Fibroblast of skin of right biceps (primary cell): Measurements from ENCODE around the gene DDX41.

ENCODE experiments used
- DNase-seq: peaks from one replicate; pipeline ENCODE4 v3.0.0-alpha.2; 2013

The DDX41 gene

DNA sequence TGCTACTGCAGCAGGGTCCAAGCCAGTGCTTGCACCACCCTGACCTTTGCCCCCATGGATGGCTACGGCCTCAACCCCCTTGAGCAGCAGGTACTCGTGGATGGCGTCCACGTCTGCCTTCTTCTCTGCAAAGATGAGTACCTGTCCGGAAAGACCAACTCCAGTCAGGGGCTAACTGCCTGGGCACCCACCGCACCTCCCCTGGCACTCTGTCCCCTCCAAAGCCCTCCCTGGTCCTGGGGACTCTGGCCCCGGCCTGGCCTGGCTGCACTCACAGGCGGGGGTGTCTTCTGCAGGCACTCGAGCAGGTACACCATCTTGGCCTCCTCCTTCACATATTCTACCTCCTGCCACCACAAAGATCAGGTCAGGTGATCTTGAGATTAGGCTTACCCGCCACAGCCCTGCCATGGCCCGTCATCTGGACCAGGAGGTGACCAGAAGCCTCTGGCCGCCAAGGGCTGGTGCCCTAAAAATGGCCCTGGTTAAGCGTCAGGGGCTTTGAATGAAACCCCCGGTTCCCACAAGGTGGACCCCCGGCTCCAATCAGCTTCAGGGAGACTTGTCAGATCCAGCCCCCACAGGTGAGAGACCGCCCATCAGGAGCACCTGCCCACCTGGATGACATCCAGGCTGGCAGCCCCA lies 3.9 kb downstream of the DDX41 start:
- DNase-seq, result no peak

DNA sequence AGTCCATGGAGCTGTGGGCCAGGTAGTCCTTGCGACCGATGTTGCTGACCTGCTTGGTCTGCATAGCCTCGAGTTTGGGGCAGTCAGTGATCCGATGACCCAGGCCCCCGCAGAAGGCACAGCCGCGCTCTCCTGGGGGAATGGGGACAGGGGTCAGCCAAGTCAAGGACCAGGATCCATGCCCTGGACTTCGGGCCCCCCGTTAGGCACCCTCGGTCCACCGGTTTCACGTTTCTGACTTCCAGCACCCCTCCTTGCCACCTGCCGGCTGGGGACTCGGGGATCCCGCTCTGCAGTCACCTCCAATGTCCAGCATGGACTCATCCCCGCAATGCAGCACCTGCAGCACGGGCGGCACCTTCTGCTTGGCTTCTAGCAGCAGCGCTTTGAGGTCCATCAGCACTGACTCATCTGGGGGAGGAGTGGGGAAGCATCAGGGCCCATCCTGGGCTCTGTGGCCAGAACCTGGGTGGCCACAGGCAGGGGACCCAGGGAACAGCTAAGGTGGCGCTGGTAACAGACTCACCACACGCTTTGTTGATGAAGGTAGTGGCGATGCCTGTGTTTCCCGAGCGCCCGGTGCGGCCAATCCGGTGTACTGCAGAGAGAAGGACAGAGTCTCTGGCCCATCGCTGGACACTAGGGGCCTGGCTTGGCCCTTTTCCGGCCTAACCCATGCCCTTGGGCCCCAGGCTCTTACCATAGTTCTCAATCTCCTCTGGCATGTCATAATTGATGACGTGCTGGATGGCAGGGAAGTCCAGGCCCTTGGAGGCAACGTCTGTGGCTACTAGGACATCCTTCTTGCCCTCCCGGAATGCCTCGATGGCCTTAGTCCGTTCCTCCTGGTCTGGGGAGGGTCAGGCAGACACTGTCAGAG lies 4.7 kb downstream of the DDX41 start:
- DNase-seq, result no peak

DNA sequence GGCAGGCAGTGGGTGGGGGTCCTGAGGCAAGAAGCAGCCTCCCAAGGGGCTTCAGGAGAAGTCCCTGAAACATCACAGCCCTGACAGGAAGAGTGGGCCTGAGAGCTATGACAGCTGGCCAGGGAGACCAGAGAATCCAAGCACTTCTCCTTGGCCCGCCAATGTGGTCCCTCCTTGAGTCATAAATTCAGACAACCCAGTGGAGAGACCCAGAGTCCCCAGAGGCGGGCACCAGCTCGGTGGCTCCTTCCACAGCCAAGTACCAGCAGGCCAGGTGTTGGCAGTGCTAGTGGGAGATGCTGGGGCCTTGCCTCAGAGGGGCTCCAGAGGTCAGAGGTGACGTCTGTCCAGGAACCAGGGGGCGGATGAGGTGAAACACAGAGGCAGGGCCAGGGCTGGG lies 5.6 kb downstream of the DDX41 start:
- no peak for DNase-seq

DNA sequence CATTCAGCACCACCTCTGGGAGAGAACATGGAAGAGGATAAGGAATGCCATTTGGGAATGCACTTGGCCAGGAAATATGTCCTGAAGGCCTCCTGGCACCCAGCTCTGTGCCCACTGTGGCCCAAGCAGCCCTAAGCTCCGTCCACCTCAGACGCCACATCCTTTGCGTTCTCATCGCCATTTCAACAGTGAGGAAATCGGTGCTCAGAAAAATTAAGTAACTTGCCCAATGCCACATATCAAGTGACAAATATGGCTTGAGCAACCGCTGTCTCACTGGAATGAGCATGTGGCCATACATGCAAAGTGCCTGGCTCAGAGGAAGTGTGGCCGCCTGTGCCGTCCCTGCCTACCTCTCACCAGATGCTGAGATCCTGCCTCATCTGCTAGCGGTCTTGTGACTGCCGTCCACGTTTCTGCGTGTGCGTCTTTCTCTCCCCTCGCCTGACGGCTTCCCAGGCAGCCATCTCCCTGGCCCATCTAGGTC lies 6.2 kb downstream of the DDX41 start:
- DNase-seq, result no peak

DNA sequence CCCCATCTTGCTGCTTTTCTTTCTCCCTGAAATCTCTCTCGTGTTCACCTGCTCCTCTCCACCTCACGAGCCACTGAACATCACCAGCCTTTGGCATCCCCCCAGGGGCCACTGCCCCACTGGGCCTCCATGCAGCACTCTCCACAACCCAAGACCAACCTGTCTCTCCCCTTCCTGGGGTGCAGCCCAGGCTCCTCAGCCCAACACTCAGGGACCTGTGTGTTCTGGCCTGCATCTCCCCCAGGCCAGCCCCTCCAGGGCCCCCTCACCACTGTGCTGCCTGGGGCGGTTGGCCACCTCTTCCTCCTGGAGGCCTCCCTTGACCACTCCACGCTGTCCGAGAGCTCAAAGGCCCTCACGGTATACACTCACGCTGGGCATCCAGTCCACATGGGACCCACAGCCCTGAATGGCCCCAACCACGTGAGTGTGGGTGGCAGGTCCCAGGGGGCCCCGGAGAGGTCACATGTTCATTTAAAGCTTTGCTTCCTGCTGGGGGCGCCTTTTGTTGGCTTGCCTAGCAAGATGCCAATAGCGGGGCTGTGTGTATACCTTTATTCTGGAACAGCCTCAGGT lies 6.7 kb downstream of the DDX41 start:
- no peak for DNase-seq

DNA sequence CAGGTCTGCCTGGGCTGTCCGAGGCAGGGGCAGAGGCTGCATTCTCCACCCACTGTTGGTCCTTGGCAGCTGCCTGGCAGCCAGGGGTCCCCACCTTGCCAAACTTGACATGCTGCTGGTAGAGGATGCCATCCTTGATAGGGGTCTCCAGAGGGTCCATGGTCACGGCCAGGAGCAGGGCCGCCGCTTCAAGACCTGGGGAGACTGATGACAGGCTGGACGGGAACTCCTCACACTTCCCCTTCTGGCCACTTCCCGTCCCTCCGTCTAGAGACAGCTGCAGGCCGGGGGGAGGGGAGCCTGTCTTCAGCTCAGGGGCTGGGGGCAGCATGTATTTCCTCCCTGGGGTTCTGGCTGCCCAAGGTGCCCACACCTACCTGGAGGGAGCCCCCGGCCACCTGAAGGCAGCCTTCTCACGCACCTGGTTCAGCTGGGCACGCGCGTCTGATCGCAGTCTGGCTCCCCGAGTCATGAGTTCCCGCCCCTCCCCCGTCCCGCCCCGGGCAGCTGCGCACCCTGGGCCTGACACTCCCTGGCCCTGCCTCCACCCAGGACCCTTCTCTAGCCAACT lies 7.3 kb downstream of the DDX41 start, which contains the start of gene DOK3:
DOK3 (minus strand) TSS at position 446 of the 571 bp plus-strand sequence; CDS start at position 160, 286 bp downstream.
- DNase-seq, result no peak

DNA sequence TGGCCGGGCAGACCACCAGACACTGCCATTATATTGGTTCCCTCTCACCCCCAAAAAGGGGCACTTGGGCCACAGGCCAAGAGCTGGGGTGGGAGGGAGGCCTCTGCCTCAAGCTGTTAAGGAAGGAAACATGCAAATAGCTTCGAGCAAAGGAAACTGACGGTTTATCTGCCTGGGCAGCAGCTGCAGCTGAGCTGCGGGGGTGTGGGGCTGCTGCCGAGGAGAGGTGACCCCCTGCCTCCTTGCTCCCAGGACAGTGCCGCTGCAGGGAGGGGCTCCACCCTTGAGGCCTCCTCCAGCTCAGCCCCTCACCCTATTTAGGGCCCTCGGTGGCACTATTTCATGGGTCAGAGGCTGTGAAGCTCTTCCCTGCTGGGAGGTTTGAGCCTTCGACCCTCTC lies 7.9 kb downstream of the DDX41 start:
- no peak for DNase-seq

DNA sequence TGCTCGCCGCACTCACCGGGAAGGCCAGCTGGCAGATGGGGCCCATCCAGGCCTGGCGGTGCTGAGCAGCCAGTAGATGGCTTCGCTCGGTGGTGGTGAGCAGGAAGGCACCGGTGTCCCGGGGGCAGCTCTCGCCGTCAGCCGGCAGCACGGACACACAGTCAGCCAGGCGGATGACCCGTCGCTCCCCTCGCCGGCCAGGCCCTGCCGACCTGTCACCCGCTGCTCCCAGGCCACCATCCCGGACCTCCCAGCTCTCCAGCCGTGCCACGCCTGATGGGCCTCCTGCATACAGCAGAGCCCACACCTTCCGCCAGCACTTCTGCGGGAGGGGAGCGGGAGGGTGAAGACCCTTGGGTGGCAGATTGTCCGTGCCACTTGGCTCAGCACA lies 8.5 kb downstream of the DDX41 start:
- no peak for DNase-seq

DNA sequence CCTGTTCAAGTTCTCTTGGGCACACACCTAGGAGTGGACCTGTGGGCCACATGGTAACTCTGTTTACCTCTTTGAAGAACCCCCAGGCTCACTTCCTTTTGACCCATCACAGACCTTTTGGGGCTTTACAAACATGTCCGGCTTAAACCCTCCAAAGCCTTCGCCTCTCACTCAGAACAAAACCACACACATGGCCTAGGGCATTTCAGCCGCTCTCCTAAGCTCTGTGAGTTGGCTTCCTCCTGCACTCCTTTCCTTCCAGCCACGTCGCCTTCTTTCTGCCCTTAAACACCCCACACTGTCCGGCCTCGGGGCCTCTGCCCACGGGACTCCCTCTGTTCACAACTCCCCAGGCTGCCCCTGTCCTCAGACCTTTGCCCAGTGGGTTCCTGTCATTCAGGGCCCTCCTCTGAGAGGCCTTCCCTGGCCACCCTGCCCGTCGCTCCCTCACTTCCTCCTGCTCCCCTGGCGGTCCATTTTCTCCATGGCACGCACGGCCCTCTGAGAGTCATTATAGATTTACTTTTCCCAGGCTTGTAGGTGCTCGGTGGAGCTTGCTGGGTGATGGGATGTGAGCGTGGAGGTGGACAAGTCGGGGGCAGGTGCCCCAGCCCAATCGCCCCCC lies 9.1 kb downstream of the DDX41 start:
- DNase-seq, result no peak

DNA sequence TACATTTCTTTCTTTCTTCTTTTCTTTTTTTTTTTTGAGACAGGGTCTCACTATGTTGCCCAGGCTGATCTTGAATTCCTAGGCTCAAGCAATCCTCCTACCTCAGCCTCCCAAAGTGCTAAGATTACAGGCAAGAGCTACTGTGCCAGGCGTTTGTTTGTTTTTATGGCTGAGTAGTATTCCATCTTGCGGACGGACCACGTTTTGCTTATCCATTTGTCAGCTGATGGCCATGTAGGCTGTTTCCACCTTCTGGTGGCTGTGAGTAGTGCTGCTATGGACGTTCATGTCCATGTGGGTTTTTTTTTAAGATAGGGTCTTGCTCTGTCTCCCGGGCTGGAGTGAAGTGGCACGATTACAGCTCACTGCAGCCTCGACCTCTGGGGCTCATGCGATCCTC lies 9.6 kb downstream of the DDX41 start:
- DNase-seq, result peak; percentile 7

DNA sequence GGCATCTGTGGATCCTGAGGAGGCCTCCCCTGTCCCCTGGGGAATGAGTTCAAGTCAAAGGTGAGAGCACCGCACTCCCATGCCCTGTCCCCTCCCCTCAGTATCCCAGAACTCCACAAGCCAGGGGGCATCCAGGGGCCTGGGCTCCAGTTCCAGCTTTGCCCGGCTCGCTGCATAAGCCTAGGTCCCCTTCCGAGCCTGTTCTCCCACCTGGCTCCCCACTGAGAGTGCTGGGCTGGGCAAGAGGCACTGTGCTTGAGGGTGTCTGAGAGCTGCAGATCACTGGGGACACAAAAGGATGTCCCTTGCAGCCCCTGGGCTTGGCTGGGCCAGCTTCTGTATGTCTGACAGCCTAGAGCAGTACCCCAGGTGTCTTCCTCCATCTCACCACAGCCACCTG lies 11.7 kb downstream of the DDX41 start:
- DNase-seq, result no peak

DNA sequence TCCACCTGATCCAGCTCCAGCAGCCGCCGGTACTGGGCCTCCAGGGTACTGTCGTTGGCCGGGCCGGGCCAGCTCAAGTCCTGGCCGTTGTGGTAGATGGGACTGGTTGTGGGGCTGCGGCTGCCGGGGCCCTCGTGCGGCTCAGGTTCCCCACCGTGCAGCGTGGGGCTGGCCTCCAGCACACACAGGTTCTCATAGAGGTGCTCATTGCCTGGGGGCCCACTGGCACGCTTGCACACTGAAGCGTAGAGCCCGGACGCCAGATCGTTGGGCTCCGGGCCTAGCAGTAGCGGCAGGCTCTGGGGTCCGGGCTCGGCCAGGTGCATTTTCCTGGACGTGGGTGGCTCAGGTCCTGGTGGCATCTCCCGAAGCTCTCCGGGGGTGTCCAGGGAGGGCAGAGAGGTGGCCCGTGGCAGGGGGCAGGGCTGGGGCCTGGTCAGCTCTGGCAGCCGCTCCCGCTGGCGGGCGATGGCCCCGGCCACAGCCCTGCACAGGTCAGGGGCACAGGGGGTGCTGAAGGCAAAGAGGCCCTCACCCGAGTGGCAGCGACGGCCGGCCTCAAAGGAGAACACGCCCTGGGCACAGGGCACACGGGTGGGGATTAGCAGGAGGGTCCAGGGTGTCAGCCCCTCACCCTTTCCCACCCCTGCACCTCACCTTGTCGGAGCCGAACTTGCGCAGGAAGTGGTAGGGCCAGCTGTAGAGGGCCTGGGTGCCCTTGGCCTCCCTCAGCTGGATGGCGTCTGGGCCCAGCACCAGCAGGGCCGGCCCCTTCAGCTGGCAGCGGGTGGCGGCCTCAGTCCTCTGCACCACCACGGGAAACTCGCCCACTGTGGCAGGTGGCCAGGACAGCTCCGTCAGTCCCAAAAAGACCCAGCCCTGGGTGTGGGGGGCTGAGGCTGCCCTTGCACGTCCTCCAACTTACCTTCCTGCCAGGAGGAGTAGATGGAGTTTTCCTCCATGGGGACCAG lies 12.4 kb downstream of the DDX41 start:
- no peak for DNase-seq

DNA sequence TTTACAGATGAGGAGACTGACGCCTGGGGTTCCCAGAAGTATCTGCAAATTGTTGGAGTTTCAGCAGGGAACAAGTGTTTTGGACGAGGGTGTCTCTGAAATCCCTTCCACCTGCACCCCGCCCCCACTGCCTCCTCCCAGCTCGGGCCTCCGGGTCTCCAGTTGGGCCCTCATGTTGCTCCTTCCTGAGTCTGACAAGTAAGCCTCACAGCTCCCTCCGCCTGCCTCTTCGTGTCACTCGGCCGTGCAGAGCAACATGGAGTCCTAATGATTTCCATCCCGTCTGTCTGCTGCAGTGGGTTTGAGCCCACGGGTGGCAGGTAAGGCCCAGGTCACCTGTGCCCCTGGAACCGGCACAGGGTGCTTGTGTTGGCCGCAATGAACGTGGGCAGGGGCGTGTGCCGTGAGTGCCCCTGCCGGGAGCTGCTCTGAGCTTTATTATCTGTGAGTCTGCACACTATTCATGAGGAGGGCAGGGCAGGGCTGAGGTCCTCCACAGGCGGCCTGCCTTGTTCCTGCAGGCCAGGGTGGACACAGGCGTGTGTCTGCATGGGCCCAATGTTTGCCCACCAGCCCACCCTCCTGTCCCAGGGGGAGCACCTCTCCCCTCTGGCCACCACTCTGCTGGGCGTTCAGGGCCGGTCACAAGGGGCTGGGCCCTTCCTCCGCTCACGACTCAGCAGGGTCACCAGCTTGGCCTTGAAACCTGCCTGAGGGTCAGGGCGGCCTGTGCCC lies 13.2 kb downstream of the DDX41 start:
- DNase-seq, result no peak

DNA sequence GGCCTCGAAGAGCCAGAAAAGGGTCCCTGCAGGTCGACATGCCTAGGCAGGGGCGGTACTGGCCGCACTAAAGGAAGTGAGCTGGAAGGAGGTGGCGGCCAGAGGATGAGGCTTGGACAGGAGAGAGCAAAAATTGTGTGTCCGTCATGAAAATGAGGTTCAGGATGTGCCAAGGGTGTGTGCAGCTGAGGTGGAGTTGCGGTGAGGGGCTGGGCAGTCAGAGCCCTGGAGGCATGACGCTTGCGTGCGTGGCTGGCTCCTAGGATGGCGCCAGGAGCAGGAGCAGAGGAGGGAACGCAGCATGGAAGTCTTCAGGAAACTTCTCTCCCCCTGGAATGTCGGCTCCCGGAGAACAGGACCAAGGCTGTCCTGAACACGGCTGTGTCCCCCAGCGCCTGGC lies 13.9 kb downstream of the DDX41 start:
- no peak for DNase-seq

DNA sequence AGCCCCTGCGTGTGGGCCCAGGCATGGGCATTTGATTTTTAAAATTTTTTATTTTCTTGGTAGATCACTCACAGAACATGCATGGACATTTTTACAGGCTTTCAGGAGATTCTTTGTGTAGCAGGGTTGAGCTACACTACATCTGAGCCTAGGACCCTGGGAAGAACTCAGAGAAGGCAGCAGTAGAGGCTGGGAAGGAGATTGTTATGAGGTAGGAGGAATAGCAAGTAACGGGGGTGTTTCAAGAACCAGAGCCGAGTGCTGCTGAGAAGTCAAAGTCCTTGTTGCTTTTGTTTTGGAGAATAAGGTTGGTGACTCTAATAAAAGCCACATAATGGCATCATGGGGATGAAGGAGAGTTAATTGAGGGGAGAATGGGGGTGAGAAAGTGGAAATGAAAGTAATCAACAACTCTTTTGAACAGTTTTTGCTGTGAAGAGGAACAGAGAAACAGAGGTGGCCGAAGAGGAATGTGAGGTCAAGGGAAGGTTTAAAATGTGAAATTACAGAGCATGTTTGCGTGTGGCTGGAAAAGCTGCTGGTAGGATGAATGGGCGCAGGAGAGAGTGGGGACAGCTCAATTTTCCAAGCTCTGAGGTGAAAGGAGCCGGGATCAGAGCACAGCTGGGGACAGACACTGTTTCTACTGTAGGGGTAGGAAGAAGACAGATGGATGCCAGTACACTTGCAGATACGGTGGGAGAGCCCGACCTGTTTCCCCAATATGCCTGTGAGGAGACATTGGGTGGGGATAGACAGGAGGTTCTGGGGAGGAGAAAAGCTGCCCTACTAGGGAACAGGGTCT lies 14.7 kb downstream of the DDX41 start:
- DNase-seq, result no peak

DNA sequence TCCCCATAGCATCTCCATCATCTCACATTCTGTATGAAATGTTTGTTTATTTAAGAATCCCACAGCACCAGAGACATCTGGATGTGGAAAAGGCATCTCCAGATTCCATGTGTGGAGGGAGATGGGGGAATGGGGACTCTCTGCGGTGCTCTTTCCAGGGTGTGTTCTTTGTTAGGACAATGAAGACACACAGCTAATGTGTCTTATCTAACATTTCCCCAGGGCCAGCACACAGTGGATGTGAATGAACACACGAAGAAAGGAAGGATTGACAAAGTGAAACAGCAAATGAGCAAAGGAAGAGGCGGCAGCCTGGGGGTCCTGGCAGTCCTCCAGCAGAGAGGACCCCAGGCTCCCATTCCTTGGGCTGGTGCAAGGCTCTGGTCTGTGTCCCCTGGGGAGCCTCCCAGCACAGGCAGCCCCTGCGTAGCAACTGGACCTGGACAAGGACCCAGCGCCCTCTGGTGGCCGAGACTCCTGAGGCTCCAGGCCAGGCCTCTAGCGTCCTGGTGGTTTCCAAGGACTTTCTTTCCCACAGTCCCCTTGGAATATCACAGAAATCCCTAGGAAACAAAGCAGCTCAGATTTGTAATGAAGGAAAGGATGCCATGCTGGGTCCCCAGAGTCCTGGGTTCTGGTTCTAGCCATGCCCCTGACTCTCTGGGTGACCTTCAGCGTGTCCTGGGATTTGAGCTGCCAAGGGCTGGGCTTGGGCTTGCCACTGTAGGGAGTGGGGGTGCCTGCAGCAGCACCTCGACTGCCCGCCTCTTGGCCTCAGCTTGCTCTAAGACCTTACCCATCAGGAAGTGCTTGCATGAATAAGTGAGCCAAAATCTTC lies 15.9 kb downstream of the DDX41 start:
- DNase-seq, result peak; percentile 80

DNA sequence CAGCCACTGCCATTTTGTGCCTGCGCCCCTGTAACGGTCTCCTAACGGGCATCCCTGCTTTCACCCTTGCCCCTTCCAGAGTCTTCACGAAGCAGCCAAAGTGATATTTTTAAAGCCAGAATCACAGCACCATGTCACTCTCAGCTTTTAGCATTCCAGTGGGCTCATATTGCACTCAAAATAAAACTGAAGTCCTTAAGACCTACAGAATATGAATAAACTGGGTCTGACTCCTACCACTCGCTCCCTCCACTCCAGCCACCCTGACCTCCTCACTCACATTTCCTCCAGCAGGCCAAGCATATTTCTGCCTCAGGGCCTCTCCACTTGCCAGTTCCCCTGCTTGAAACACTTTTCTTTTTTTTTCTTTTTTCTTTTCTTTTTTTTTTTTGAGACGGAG lies 16.9 kb downstream of the DDX41 start:
- DNase-seq, result no peak

DNA sequence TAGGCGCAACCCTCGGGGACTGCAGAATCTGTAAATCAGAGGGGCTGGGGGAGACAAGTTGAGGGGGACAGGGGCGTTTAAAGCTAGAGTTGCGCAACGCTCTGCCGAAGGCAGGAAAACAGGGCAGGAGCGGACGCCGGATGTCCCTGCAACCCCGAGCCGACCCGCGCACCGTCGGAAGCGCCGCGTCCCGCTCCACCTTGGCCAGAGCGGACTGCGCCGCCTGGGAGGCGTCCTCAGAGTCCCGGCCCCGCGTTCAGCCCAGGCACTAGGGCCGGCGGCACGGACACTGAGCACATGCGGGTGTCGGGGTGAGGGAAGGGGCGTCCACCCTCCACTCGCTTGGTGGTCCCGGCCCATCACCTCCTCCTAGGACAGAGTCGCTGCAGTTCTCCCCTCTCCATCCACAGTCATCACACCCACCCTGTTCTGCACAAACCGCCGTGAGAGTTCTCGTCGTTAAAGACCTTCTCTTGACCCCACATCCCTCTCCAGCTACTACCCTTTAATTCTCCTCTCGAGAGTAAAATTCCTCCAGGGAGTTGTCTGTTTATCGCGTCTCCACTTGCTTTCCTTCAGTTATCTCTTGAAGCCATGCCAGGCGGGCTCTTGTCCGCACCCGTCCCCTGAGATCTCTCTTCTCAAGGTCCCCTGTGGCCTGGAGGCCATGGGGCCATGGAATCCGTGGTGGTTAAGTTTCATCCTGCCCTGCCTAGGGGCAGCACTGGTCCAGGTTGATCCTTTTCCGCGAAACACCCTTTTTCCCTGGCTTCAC lies 18.6 kb downstream of the DDX41 start:
- DNase-seq, result peak; percentile 7
